ENCODE results near the gene DOCK7.

DOCK7 gene

GRCh38 chr1:62439652-62440371 lies 248.4 kb downstream of the DOCK7 start:
- TF ChIP-seq EZH2phosphoT487 (IDR thresholded peaks at IDR 0.05; ENCODE audit: borderline replicate concordance, low read length), result no peak
- TF ChIP-seq, protein P1, sequence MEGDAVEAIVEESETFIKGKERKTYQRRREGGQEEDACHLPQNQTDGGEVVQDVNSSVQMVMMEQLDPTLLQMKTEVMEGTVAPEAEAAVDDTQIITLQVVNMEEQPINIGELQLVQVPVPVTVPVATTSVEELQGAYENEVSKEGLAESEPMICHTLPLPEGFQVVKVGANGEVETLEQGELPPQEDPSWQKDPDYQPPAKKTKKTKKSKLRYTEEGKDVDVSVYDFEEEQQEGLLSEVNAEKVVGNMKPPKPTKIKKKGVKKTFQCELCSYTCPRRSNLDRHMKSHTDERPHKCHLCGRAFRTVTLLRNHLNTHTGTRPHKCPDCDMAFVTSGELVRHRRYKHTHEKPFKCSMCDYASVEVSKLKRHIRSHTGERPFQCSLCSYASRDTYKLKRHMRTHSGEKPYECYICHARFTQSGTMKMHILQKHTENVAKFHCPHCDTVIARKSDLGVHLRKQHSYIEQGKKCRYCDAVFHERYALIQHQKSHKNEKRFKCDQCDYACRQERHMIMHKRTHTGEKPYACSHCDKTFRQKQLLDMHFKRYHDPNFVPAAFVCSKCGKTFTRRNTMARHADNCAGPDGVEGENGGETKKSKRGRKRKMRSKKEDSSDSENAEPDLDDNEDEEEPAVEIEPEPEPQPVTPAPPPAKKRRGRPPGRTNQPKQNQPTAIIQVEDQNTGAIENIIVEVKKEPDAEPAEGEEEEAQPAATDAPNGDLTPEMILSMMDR (IDR thresholded peaks at IDR 0.05; ENCODE audit: low read depth, low read length, poor library complexity, severe bottlenecking), result no peak
- peaks cover 87% of the 10 kb centered on the region for H3K36me3 ChIP-seq (ENCODE audit: control insufficient read depth, low read length)

DNA sequence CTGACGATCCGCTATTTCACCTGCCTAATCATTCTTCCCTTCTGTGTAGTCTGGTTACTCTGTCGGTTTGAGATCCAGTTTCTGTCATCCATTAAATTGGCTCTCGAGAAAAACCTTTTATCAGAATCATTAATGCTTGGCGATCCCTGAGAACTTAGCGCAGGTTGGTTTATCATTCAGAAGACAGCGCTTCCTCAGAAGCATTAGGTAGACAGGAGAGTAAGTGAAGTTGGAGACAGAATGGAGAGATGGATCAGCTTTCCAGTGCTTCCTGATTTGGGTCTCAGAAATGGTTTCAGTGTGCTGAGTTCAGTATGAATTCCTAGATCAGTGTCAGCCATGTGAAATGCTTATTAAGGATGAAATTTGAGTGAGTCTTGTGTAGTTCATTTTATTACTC lies 250.0 kb downstream of the DOCK7 start:
- Histone ChIP-seq H3K27ac (ENCODE audit: low read depth, low read length) (peak overlapping the region; percentile 91; the same call in 1 of the 2 replicates), H3K36me3 (ENCODE audit: control insufficient read depth, low read length) (peaks cover 71% of the 10 kb centered on the region)

More at GRCh38 chr1:62439652-62440371, 248.4 kb downstream of the DOCK7 start:
- Histone ChIP-seq H3K4me1 (ENCODE audit: control insufficient read depth, low read length) (peaks cover 29% of the 10 kb centered on the region), H3K9me2 (replicated peaks; ENCODE audit: control insufficient read depth, low read length) (no peaks in the 10 kb centered on the region), H3K79me2 (ENCODE audit: control insufficient read depth, low read length) (peaks cover 93% of the 10 kb centered on the region), H4K20me1 (ENCODE audit: control insufficient read depth, insufficient read depth, low read depth, low read length) (peaks cover 33% of the 10 kb centered on the region), H3K4me2 (ENCODE audit: low read length) (peak overlapping the region; percentile 67), H3K4me3 (ENCODE audit: low read length) (peak overlapping the region; percentile 78), H3K9me3 (ENCODE audit: control insufficient read depth, insufficient read depth, low read length) (no peaks in the 10 kb centered on the region), H3K27ac (ENCODE audit: low read depth, low read length) (no peak overlapping the region), H3K27me3 (ENCODE audit: control insufficient read depth, low read length) (no peaks in the 10 kb centered on the region), H3F3A (ENCODE audit: control insufficient read depth, insufficient read depth) (peaks cover 4% of the 10 kb centered on the region; the same call in 1 of the 2 replicates)

DNA sequence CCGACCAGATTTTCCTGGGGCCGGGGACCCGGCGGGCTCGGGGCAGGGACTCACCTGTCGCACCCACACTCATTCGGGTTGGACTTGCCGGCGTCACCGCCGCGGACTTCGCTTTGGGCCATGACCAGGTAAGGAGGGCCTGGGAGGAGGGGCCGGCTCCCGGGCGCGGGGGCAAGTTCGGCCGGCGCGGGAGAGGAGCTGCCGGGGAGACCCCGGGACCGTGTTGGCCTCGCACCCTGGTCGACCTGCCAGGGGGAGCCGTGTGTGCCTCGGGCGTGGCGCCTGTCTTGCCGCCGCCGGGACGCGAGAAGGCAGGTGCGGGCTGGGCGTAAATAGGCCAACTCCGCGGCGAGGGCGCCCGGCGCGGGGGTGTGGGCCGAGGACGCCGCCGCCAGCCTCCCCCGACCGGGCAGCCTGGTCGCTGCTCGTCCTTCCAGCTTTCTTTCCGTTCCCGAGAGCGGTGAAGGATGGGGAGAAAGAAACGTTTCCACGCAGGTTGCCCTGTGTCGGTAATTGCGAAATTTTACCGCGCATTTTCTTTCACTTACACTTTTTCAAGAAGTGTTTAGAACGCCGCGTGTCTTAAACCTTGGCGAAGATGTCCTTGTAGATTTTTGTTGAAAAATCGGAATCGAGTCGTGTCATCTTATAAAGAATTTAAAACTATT lies 250.8 kb downstream of the DOCK7 start:
- H3K79me2 ChIP-seq (ENCODE audit: control insufficient read depth, low read length), result peaks cover 72% of the 10 kb centered on the region
- TF ChIP-seq, protein P1 (IDR thresholded peaks at IDR 0.05; ENCODE audit: low read depth, low read length, poor library complexity, severe bottlenecking), result no peak
- no peak for TF ChIP-seq EZH2phosphoT487 (IDR thresholded peaks at IDR 0.05; ENCODE audit: borderline replicate concordance, low read length)
- peaks cover 10% of the 10 kb centered on the region; the same call in 1 of the 2 replicates for H3F3A ChIP-seq (ENCODE audit: control insufficient read depth, insufficient read depth)

More for the DNA sequence above, 250.0 kb downstream of the DOCK7 start:
- TF ChIP-seq, protein P1 (IDR thresholded peaks at IDR 0.05; ENCODE audit: low read depth, low read length, poor library complexity, severe bottlenecking), result no peak
- no peak for TF ChIP-seq EZH2phosphoT487 (IDR thresholded peaks at IDR 0.05; ENCODE audit: borderline replicate concordance, low read length)
- Histone ChIP-seq H3F3A (ENCODE audit: control insufficient read depth, insufficient read depth) (peaks cover 10% of the 10 kb centered on the region; the same call in 1 of the 2 replicates), H3K27me3 (ENCODE audit: control insufficient read depth, low read length) (no peaks in the 10 kb centered on the region), H3K79me2 (ENCODE audit: control insufficient read depth, low read length) (peaks cover 79% of the 10 kb centered on the region), H3K9me2 (replicated peaks; ENCODE audit: control insufficient read depth, low read length) (no peaks in the 10 kb centered on the region), H3K4me1 (ENCODE audit: control insufficient read depth, low read length) (peaks cover 33% of the 10 kb centered on the region), H3K4me3 (ENCODE audit: low read length) (peak overlapping the region; percentile 78), H3K9me3 (ENCODE audit: control insufficient read depth, insufficient read depth, low read length) (no peaks in the 10 kb centered on the region), H4K20me1 (ENCODE audit: control insufficient read depth, insufficient read depth, low read depth, low read length) (peaks cover 33% of the 10 kb centered on the region), H3K4me2 (ENCODE audit: low read length) (peak overlapping the region; percentile 67)

More for the DNA sequence above, 250.8 kb downstream of the DOCK7 start:
- H3K9me3 ChIP-seq (ENCODE audit: control insufficient read depth, insufficient read depth, low read length), result no peaks in the 10 kb centered on the region
- H3K36me3 ChIP-seq (ENCODE audit: control insufficient read depth, low read length), result peaks cover 63% of the 10 kb centered on the region
- H3K27ac ChIP-seq (ENCODE audit: low read depth, low read length), result peak overlapping the region; percentile 91
- H3K4me3 ChIP-seq (ENCODE audit: low read length), result peak overlapping the region; percentile 78
- no peaks in the 10 kb centered on the region for H3K27me3 ChIP-seq (ENCODE audit: control insufficient read depth, low read length)
- H4K20me1 ChIP-seq (ENCODE audit: control insufficient read depth, insufficient read depth, low read depth, low read length), result peaks cover 33% of the 10 kb centered on the region
- no peaks in the 10 kb centered on the region for H3K9me2 ChIP-seq (replicated peaks; ENCODE audit: control insufficient read depth, low read length)
- peak overlapping the region; percentile 67 for H3K4me2 ChIP-seq (ENCODE audit: low read length)
- peaks cover 33% of the 10 kb centered on the region for H3K4me1 ChIP-seq (ENCODE audit: control insufficient read depth, low read length)

Measured in DOHH2 (cell line).